Non-pigmented ciliary epithelial cell (primary cell): ENCODE results near the gene CYRIA.

Experiments
- DNase-seq: peaks from one replicate; pipeline ENCODE4 v3.0.0-alpha.2; 2010; ENCODE audit warnings: low read depth

Gene CYRIA

DNA sequence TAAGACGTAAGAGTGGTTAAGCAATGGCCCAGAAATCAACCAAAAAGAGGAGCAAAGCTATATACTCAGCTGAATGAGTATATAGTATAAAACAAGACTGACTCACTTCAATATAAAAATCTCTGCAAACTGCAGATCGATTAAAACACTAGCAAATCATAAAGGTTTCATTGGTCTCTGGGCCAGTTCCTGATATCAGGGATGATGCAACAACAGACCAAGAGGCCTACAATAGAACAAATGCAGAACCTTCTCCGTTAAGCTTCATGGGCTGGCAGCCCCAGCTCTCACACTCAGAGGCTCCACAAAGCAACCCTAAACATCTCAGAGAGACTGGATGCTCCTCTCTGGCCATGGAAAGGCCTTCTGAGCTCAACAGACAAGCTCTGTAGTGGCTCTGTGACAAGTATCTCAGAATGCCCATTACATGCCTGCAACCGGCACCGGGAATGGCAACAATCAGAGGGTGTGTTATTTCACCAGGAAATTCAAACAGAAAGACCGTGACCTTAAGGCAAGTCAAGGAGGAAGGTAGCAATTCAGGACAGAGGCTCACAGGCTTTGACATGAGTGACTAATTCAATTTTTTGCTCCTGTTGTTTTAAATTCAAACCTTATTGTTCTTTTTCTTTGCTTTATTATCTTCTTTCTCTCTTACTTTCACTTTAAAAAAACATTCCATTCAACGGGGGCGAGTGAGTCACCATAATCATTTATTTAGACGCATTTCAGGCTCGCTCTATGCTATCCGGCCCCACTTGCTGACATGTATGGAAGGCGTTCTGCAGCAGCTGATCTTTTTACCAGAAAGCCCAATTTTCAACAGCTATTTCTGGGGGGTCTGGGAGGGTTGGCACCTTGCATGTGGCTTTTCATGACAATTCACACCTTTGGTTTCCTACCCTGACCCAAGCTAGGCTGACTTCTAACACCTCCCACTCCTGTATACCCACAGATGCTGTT lies 15.1 kb downstream of the CYRIA start:
- DNase-seq = no peak

DNA sequence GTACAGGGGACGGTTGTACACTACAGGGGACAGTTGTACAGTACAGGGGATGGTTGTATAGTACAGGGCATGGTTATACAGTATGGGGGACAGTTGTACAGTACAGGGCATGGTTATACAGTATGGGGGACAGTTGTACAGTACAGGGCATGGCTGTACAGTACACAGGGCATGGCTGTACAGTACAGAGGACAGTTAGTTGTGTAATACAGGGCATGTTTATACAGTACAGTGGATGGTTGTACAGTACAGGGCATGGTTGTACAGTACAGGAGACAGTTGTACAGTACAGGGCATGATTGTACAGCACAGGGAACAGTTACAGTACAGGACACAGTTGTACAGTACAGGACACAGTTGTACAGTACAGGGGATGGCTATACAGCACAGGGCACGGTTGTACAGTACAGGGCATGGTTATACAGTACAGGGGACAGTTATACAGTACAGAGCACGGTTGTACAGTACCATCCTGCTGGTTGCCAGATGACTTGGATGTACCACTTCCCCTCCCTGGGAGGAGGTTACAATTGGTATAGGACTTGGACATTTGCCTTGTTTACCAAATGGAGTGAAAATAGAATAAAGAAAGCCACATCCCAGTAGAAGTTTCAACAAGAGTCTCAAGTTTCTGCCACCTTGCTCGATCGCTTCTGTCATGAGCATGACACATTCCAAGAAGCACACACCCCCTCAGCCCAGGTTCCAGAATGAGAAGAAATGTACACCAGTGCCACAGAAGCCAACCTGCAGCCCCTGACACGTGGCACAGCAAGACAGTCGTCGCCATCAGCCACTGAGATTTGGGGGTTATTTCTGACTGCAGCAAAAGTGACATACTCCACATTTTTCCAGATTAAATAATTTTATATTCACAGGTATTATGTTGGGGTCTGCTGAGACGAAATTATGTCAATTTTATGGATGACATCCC lies 16.0 kb downstream of the CYRIA start:
- no peak for DNase-seq

DNA sequence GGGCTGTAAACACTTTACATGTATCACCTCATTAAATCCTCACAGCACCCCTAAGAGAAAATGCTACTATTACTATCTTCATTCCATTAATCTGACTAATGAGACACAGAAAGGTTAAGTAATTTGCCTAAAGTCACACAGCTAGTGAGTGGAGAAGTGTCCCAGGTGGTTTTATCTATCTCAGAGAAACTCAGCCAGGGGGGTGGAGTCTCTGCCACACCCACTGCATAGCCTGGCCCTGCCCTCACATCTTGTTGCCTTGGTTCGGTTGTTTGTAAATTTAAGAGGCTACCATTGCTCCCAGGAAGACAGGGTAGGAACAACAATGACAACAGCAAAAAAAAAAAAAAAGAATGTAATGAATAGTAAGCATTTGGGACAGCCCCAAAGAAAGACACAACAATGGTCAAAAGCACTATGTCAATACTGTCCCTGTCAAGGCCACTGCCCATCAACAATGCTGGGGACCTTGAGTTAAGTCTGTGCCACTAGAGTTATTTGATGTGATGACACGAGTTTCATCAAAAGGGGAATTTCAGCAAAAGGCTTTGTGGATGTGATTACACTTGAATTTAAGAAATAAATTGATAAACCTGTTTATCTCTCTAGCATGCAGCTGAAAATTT lies 17.5 kb downstream of the CYRIA start:
- no peak for DNase-seq

DNA sequence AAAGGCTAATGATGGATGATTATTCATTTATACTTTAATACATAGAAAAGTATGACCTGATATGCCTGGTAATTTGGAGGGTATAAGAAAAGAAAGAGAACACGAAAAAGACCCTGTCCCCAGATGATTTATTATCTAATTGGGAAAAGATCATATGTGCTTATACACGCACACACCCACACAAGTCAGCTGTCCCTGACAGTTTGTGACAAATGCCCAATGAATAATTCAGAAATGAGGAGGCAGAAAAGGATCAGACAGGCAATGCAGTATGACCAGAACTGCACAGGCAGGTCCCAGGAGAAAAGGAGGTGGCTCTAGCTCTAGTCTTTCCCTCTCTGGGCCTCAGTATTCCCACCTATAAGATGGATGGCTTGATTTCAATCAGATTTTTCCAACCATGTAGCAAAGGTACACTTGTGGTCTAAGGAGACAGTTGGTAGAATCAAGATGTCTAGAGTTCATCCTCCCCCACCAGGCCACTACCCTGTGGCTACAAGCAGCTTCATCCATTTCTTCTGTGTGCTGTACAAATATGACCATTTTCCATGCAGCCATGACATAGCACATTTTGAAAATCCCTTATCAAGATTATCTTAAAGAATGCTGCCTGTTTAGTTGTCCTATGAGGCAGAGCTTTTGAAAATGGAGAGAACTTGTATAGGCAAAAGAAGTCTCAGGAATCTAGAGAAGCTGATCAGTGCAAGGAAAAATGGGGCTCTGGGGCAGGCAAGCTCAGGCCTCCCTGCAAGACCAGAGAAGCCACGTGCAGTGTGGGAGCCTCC lies 19.7 kb downstream of the CYRIA start:
- DNase-seq = no peak

DNA sequence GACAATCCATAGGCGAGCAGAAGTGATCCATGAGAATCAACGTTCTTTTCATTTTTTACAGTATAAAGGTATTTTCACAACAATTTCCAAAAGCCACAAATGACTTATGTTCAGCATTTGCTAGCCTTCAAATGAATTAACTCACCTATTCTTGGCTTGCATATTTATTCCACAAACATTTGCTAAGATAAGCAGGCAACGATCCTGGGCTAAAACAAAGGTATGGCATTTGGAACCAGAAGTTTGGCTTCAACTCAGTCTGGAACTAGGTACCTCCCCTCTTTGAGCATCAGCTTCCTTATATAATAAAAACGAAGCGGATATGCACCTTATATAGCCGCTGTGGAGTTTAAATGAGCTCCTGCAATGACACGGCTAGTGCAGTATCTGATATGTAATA lies 20.5 kb downstream of the CYRIA start:
- DNase-seq = no peak

DNA sequence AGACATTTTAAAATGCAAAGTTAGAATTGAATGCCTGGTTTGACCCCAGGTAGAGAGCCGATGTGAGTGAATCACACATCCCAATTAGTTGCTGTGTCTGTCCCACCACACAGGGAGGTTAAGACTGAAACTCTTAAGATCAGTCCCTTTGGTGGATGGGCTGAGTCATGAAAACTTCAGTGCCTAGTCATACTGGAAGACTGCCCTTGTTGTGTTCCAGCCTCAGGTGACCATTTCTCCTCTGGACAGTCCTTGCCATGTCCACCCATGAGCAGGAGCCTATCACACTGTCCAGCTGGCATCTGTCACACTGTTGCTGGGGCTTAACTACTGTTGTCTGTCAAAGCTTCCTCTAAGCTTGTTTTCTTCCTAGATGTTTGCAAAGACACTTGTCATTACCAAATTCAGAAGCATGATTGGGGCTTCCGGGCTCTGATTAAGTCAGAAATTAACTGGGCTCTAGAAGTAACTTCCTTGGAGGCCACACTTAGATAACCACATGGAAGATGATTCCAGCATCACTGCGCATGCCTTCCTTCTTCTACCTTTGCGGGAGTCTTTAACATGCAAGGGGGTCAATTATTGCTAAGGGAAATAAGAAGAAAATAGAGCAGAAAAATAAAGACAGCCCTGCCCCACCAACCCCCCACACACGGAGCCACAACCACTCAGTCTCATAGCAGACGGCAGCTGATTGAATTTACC lies 21.3 kb downstream of the CYRIA start:
- no peak for DNase-seq

DNA sequence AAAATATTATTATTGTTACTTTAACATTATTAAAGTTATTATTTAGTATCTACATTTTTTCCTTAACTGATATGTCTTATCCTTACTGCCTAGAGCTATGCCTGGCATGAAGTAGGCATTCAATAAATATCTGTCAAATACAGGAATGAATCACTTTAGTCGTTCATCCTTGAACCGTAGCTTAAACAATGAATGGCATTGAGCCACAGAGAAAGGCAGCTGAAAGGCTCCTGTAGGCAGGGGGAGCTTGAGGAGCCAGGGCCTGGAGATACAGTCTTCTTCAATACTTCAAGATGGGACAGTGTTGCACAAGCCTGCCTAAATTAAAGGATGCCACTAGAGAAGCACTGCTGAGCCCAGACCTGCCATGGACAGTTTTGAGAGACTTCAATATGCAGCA lies 22.5 kb downstream of the CYRIA start:
- no peak for DNase-seq

DNA sequence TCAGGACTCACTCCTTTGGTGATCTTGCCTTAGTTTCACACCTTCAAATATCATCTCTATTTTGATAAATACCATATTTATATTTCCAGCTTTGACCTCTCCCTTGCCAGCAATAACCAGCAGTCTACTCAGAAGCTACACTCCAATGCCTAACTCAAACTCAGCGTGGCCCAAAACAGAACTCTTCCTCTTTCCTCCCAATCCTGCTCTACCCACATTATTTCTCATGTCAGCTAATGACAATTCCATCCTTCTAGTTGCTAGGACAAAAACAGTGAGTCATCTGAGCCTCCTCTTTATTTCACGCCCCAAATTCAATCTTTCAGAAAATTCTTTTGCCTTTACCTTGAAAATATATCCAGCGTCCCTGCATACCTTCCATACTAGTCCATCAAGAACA lies 23.5 kb downstream of the CYRIA start:
- no peak for DNase-seq

DNA sequence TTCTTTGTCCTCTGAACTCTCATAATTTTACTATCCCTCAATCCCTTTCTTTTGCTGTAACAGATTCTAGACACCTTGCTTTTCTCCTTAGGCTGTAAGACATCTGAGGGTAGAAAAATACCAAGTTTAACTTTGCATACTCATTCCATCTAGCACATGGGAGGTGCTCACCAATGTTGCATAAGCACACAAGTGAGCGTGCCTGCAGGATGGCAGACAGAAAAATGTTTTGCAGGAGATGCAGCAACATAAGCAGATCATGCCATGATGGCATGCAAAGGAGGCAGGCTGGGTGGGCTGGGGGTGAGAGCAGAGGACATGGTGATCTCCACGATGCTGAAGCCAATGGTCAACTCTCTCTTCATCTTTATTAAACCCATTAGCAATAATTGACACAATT lies 24.1 kb downstream of the CYRIA start:
- no peak for DNase-seq

DNA sequence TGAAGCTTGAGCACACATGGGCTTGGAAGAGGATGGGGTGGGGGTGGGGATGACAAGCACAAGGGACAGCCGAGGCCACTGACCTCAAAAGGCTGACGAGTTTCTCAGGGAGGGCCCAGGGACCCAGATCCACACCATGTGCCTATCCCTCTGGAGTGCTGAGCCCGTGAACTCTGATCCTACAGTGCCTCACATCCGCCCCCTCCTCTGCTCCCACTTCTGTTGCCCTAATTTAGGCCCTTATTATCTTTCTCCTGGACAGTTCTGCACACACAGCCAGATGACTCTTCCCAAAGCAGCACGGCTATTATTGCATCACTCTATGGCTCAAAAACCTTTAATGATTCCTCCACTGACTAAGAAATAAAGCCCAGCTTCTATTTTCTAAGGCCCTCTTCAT lies 24.8 kb downstream of the CYRIA start:
- DNase-seq = no peak

DNA sequence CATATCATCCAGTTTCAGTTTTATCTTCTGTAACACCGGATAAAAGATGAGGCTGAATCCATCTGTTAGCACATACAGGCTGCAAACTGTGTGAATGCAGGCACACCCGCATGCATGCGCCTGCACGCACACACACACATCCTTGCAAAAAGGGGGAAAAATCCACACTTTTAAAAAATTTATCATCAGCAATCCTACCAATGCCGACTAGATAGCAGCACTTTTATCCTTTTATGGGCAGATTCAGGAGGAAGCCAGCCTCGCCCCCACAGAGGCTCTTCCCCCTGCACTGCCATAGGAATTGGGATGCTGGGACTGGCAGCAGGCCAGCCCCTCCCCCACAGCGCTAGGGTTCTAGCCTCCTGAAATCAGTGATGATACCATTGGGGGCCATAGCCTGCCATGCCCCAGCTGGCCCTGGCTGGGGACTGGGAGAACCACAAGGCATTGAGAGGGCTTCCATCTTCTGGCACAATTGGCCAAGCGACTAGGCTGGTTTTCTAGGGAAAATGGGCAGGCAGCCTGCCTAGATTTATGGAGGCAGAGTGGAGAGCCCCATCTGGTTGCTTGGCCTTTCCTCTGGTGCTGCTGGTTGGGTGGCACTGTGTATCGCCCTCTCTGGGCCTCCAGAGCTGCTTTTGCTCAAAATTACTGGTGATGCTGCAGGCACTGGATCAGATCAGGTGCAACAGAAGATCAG lies 25.5 kb downstream of the CYRIA start:
- no peak for DNase-seq

DNA sequence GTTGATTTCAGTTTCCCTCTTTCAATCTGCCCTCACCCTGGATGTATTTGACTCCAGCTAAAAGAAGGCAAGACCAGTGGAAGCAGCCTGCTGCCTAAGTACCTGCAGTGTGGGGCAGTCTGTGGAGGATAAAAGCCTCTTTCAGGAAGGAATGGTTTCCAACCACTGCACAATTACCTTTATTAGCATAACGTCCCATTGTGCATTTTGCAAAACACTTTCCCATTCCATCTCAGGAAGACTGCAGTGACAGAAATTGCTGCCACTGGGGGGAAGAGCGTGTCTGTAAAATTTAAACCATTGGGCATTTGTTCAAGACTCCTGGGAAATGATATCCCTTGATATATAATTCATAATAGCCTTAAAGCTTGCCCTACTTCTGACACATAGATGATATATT lies 26.2 kb downstream of the CYRIA start:
- no peak for DNase-seq

DNA sequence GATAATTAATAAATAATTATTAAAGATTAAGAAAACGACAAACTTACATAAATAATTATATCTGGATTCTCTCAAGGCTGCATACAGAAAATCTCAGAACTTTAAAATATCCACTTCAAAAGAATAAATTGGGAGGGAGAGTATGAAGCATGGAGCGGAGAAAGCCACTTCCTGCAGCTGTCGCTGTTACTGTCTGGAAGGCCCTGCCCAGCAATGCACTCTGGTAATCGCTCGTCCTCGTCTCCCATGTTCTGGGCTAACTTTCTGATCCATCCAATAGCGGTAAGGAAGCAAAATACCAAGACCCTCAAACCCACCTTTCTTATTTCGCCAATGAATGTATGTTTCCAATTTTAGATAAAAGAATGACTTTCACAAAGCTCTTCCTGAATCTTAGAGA lies 26.7 kb downstream of the CYRIA start:
- DNase-seq = no peak

DNA sequence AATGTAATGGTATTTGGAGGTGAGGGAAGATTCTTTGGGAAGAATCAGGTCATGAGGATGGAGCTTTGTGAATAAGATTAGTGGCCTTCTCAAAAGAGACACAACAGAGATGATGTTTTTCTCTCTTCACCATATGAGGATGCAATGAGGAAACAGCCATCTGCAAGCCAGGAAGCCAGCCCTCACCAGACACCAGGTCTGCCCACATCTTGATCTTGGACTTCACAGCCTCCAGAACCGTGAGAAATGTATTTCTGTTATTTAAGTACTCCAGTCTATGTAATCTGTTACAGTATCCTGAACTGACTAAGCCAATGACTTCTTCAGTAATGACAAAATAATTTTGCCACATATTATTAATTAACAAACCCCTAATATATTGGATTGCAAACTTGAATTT lies 28.3 kb downstream of the CYRIA start:
- no peak for DNase-seq

DNA sequence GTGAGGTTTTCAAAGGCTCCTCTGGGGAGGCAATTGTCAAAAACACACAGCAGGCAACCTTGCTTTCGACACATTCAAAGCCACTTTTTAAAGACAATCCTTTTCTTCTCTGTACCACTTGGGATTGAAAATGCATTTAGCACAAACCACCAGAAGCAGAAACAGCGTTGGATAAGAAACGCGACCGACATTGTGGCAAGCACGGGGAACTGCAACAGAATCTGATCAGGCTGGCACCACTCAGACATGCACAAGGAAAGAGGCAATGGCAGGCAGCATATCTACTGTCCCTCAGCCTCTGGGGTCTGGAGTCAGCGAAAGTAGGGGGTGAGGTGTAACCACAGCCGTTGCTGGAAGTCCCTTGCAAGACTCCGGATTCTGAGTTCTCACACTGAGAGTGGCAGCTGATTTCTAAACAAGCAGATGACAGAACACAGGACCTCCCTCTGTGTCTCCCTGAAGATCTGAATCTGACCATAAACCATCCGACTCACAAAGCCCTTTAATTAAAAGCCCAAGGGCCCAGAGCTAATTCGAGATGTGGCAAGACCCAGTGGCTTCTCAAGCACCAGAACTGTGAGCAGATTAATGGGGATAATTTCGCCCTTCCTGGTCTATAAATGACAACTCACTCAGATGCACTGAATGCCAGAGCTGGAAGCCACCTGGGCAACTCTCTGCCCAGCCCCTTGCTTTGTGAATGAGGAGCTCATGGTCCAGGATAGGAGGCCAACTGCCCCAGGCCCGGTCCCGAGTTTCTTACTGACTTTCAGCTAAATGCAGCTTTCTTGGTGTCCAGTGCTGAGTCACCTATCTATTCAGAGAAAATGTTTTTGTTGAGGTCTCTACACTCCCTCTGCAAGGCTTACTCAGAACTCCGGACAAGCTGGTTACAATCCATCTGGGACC lies 29.6 kb downstream of the CYRIA start:
- no peak for DNase-seq

DNA sequence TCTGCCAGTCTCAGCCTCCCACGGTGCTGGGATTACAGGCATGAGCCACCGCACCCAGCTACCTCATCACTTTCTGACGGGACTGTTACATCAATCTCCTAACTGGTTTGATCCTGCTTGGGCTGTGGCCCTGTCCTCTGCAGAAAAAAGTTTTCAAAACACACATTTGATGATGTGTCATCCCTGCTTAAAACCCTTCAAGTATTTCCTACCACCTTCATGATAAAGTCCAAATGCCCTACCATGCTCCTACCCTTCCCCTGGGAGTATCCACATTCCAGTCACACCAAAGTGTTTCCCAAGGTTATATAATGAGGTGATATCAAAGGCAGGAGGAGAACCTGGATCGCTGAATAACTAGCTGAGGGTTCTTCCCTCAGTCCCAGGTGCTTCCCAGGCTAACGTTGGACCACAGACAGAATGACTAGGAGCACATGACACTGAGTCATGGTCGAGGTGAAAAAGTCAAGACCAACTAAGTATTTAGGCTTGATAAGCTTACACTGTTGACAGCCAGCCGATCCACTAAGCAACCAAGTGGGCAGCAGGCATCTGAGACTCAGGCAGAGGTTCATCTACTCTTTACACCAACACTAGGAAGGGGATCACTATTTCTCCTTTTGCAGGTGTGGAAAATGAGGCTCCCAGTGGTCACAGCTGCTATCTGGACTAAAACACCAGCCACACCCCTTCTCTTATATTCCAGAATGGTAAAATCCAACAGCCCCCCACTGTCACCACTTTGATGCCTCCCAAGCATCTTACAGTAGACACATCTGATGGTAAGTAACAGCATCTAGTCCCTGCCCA lies 31.8 kb downstream of the CYRIA start:
- DNase-seq = no peak

DNA sequence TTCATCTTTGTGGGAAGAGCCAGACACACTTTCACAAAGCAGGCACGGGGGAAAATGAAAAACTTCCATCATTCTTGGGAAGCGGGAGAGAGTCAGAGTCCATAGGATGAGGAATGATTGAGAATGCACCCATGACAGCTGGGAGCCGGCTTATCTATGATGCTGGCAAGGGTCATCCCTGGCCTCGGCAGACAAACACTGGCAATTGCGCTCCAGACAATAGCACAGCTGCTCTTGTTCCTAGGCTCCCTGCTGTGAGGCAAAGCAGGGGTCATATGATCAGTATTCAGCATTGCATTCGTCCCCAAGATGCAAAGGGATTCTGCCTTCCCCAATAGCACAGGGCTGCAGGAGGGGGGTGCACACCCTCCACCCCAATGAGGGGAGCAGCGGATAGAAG lies 33.0 kb downstream of the CYRIA start:
- no peak for DNase-seq

DNA sequence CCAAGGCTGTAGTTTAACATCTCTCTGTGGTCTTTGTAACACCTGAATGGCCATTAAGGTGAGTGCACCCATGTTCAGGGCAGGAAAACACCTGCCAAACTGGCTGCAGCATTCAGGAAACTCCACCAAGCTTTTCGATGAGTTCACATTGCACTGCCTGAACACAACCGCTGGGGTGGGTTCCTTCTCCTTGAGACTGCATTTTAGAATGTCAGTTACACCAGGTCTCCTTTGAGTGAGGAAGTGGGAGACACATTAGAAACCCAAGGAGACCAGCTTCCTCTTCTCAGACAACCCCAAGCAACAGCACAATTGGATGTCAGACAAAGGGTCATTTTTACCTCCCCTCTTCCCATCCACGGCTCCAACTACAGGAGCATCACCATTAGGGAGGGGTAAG lies 35.2 kb downstream of the CYRIA start:
- no peak for DNase-seq

DNA sequence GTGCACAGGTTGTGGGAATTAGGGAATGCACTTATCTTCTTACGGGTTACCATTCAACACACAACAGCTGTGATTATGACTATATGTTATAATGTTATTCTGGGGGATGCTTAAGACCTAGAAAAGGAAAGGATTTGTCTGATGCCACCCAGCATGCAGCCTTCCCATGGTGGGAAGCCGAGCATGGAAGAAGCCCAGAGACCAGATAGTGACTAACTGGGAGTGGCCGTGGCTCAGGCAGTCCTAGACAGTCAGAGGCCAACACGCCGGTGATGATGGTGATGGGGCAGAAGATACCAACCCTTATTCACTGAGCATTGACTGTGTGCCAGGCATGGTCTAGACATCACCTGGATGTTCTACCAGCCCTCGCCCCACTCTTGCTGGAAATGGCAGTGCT lies 35.9 kb downstream of the CYRIA start:
- DNase-seq = no peak
